K562 (cell line): ENCODE measurements around the gene DYNLT5. TPM values are rescaled to one million over a fixed set of nuclear protein-coding genes. Genes with fewer than 3 reads are reported as not detected.

Source experiments
- ATAC-seq: fragments of 200-7000 bp; cut with Tn5 transposase; 3 replicates; pipeline ENCODE4 v1.9.1; 2020; ENCODE audit warnings: moderate library complexity
- BruUV-seq: library from RNA; stranded (reverse); fragments of 400-500 nt; replicated peaks from 2 replicates; lab custom pipeline; 2021; lab: Mats Ljungman, UMichigan
- CTCF ChIA-PET: fragments of 300-600 bp; formaldehyde crosslinking; extraction: SDS; loops from one replicate; lab custom pipeline; 2021; ENCODE audit warnings: low intra/inter-chr PET ratio; lab: Yijun Ruan, JAX
- POLR2A ChIA-PET: fragments of 300-600, 350-650 bp; sonication (Branson Sonifier 250); formaldehyde crosslinking; extraction: SDS; loops from one replicate; lab custom pipeline; 2021; ENCODE audit warnings: antibody characterized with exemption, inconsistent platforms; lab: Yijun Ruan, JAX
- DNase-seq, 4 experiments: peaks; one replicate each; pipeline versions ENCODE4 v3.0.0 to v3.0.0-alpha.2; 2011 to 2018; ENCODE audit warnings: low spot score in 3 of 4, mixed read lengths in 3 of 4; ENCODE audit errors: extremely low read depth in 1 of 4
- FAIRE-seq: peaks from 2 replicates; lab custom pipeline; 2011; peaks lifted over from hg19 to GRCh38; lab: Jason Lieb, UNC
- H2AFZ ChIP-seq: 2 replicates; pipeline ENCODE4 v1.6.0; 2011; ENCODE audit warnings: low read depth, low read length, control low read depth, inconsistent platforms
- H3K27ac ChIP-seq: fragments of 200-600 bp; 3 replicates; pipeline ENCODE4 v1.8.0; 2011; ENCODE audit warnings: low read depth, mild to moderate bottlenecking, control low read depth, inconsistent platforms, low read length, moderate library complexity, mixed read lengths; ENCODE audit errors: extremely low read depth
- H3K27me3 ChIP-seq, 2 experiments: fragments of 300-600 bp in 1 of 2; 2 replicates in 1 of 2; 3 replicates in 1 of 2; pipeline versions ENCODE4 v1.6.0 to v1.8.0; 2011; ENCODE audit warnings: inconsistent platforms in 2 of 2, low read length in 2 of 2, mild to moderate bottlenecking in 1 of 2, mixed read lengths in 1 of 2, moderate library complexity in 1 of 2; ENCODE audit not compliant: control insufficient read depth in 2 of 2, insufficient read depth in 2 of 2
- H3K36me3 ChIP-seq: fragments of 300-600 bp; 3 replicates; pipeline ENCODE4 v1.8.0; 2011; ENCODE audit warnings: mild to moderate bottlenecking, low read length, inconsistent platforms; ENCODE audit not compliant: control insufficient read depth, insufficient read depth
- H3K4me1 ChIP-seq, 2 experiments: fragments of 200-600 bp in 1 of 2; replicated peaks in 1 of 2; 2 replicates in 1 of 2; 3 replicates in 1 of 2; pipeline versions ENCODE4 v1.5.1 to v1.8.0; 2011; ENCODE audit warnings: inconsistent platforms in 2 of 2, low read length in 2 of 2, mild to moderate bottlenecking in 1 of 2, mixed read lengths in 1 of 2, moderate library complexity in 1 of 2; ENCODE audit not compliant: control insufficient read depth in 2 of 2, insufficient read depth in 2 of 2
- H3K4me2 ChIP-seq: 2 replicates; pipeline ENCODE4 v1.6.1; 2011; ENCODE audit warnings: low read length, control low read depth, inconsistent platforms, mixed read lengths; ENCODE audit not compliant: insufficient read depth
- H3K4me3 ChIP-seq: fragments of 200-600 bp; sonication (generic), shearing (Covaris generic); 2 replicates; pipeline ENCODE4 v1.5.1; 2016; ENCODE audit warnings: control low read depth, inconsistent platforms
- H3K79me2 ChIP-seq: fragments of 200-600 bp; 3 replicates; pipeline ENCODE4 v1.8.0; 2011; ENCODE audit warnings: low read length, inconsistent platforms; ENCODE audit not compliant: control insufficient read depth, insufficient read depth
- H3K9ac ChIP-seq, 2 experiments: 2 replicates each; pipeline versions ENCODE4 v1.6.0 to v1.6.1; 2011; ENCODE audit warnings: low read depth in 2 of 2, low read length in 2 of 2, control low read depth in 1 of 2, inconsistent platforms in 1 of 2, mild to moderate bottlenecking in 1 of 2, mixed read lengths in 1 of 2; ENCODE audit not compliant: insufficient read depth in 1 of 2
- H3K9me1 ChIP-seq: one replicate; pipeline ENCODE4 v1.6.0; 2011; ENCODE audit warnings: inconsistent platforms, mild to moderate bottlenecking, low read length, moderate library complexity; ENCODE audit not compliant: control insufficient read depth, insufficient read depth
- H3K9me3 ChIP-seq: replicated peaks from 2 replicates; pipeline ENCODE4 v1.5.1; 2011; ENCODE audit warnings: low read depth, low read length, inconsistent platforms; ENCODE audit not compliant: control insufficient read depth, insufficient read depth
- H4K20me1 ChIP-seq: replicated peaks from 2 replicates; pipeline ENCODE4 v1.6.1; 2011; ENCODE audit warnings: low read length, inconsistent platforms, mixed read lengths; ENCODE audit not compliant: control insufficient read depth, insufficient read depth
- BRF1 ChIP-seq: IDR thresholded peaks from 3 replicates; pipeline ENCODE4 v1.6.1; 2011; ENCODE audit warnings: borderline replicate concordance, mild to moderate bottlenecking; ENCODE audit not compliant: insufficient read length; ENCODE audit errors: extremely low read depth
- DIDO1 ChIP-seq: fragments of 450-650 bp; IDR thresholded peaks from 2 replicates; pipeline ENCODE4 v1.6.1; 2016; ENCODE audit warnings: low read depth, missing biosample characterization, missing genetic modification characterization
- E2F1 ChIP-seq: sonication (generic); formaldehyde crosslinking; IDR thresholded peaks from 2 replicates; pipeline ENCODE4 v1.8.1; 2023; ENCODE audit warnings: mild to moderate bottlenecking, missing genetic modification reagents, moderate library complexity
- ESRRB ChIP-seq: fragments of 250-450 bp; sonication (Bioruptor Pico); IDR thresholded peaks from 2 replicates; pipeline ENCODE4 v1.5.0; 2020; ENCODE audit warnings: mild to moderate bottlenecking, moderate library complexity, borderline replicate concordance
- EZH2 ChIP-seq: IDR thresholded peaks from 2 replicates; pipeline ENCODE4 v1.6.1; 2012; ENCODE audit warnings: low read depth, mild to moderate bottlenecking, inconsistent platforms, low read length, borderline replicate concordance
- HDAC2 ChIP-seq: fragments of 450-650 bp; IDR thresholded peaks from 2 replicates; pipeline ENCODE4 v1.6.1; 2016; ENCODE audit warnings: mild to moderate bottlenecking
- PYGO2 ChIP-seq: fragments of 450-650 bp; IDR thresholded peaks from 2 replicates; pipeline ENCODE4 v1.6.1; 2016; ENCODE audit warnings: mild to moderate bottlenecking, missing genetic modification characterization, moderate library complexity, missing compliant biosample characterization
- SRF ChIP-seq, 2 experiments: fragments of 250-450, 450-650 bp in 1 of 2; sonication (Bioruptor Pico) in 1 of 2; sonication (generic) in 1 of 2; formaldehyde crosslinking; IDR thresholded peaks; 2 replicates each; pipeline versions ENCODE4 v1.5.0 to v1.5.1; 2020 to 2022; ENCODE audit warnings: mild to moderate bottlenecking in 1 of 2, missing genetic modification reagents in 1 of 2
- STAT5A ChIP-seq: IDR thresholded peaks from 2 replicates; pipeline ENCODE4 v1.6.1; 2012; ENCODE audit warnings: low read length, inconsistent platforms, borderline replicate concordance
- TCF7L2 ChIP-seq: fragments of 150-350 bp; IDR thresholded peaks from 2 replicates; pipeline ENCODE4 v1.6.1; 2016; ENCODE audit warnings: low read depth, mild to moderate bottlenecking, low read length, moderate library complexity
- TRIM24 ChIP-seq, 2 experiments: fragments of 450-650 bp; IDR thresholded peaks; 2 replicates each; pipeline ENCODE4 v1.6.1; 2016
- ZFP1 ChIP-seq: fragments of 450-650 bp; formaldehyde crosslinking; IDR thresholded peaks from 2 replicates; pipeline ENCODE4 v1.4.0; 2020; ENCODE audit warnings: mild to moderate bottlenecking, mixed read lengths
- ZNF24 ChIP-seq: fragments of 450-650 bp; IDR thresholded peaks from 2 replicates; pipeline ENCODE4 v1.6.1; 2016
- ZNF253 ChIP-seq: fragments of 250-450 bp; sonication (Bioruptor Pico); conservative IDR thresholded peaks from 2 replicates; pipeline ENCODE4 v1.6.1; 2021; ENCODE audit warnings: mild to moderate bottlenecking
- ZNF324 ChIP-seq: fragments of 250-450 bp; sonication (Bioruptor Pico); IDR thresholded peaks from 2 replicates; pipeline ENCODE4 v1.4.0; 2020; ENCODE audit warnings: mild to moderate bottlenecking
- ZNF384 ChIP-seq: IDR thresholded peaks from 2 replicates; pipeline ENCODE4 v1.6.1; 2012; ENCODE audit warnings: low read depth, low read length, improper control_type of control experiment
- ZNF644 ChIP-seq: fragments of 200-800 bp; sonication (Bioruptor generic); IDR thresholded peaks from 2 replicates; pipeline ENCODE4 v1.6.1; 2016; ENCODE audit warnings: low read depth, missing genetic modification characterization, missing compliant biosample characterization
- ZNF707 ChIP-seq: fragments of 250-450 bp; sonication (Bioruptor Pico); conservative IDR thresholded peaks from 2 replicates; pipeline ENCODE4 v1.8.0; 2022; ENCODE audit warnings: inconsistent platforms, mild to moderate bottlenecking, moderate library complexity
- WGBS: fragments of 100-300 bp; shearing (Covaris generic); methylation state at CpG from one replicate; pipeline ENCODE4 v1.1.6; 2016; ENCODE audit warnings: low coverage, mixed read lengths; ENCODE audit not compliant: insufficient coverage; ENCODE audit errors: missing lambda C conversion rate; 5-methylcytosine and 5-hydroxymethylcytosine counted together
- in situ Hi-C: fragments of 300-500 bp; cut with MboI; formaldehyde crosslinking; loops from 4 replicates; pipeline ENCODE4 v1.15.0; 2018; ENCODE audit warnings: inconsistent platforms, mixed read lengths
- intact Hi-C: fragments of 100-400 bp; cut with micrococcal nuclease; formaldehyde crosslinking; loops from 2 replicates; pipeline ENCODE4 v1.14.2; 2022
- polyA plus RNA-seq, 8 experiments: library from polyadenylated mRNA; depleted of rRNA in 4 of 8; stranded (reverse) in 5 of 8; unstranded in 3 of 8; fragments of >200 nt; fragmentation: Nextera tagmentation in 2 of 8; fragmentation: Illumina TruSeq in 1 of 8; extraction: Ambion mirVana in 2 of 8; extraction: Trizol in 1 of 8; gene quantifications; 2 replicates each; pipeline versions ENCODE4 v1.2.1 to v1.2.3, GENCODE V29; 2011 to 2014; ENCODE audit warnings: inconsistent platforms in 1 of 8, missing spikeins in 1 of 8
- total RNA-seq, 7 experiments: library from RNA; depleted of rRNA in 6 of 7; stranded (reverse); fragments of >200 nt in 6 of 7; fragmentation: Illumina TruSeq in 2 of 7; extraction: Trizol in 2 of 7; gene quantifications; 2 replicates each; pipeline versions ENCODE4 v1.2.1 to v1.2.3, GENCODE V29; 2011 to 2021; ENCODE audit warnings: low replicate concordance in 1 of 7
- TF ChIP-seq, protein P1 (sequence below): fragments of 450-650 bp; conservative IDR thresholded peaks from 2 replicates; pipeline ENCODE4 v1.6.1; 2016; ENCODE audit warnings: missing genetic modification characterization, low read depth, mild to moderate bottlenecking, control low read depth, missing compliant biosample characterization
- TF ChIP-seq, protein P2 (sequence below): fragments of 450-650 bp; IDR thresholded peaks from 2 replicates; pipeline ENCODE4 v1.6.1; 2016; ENCODE audit warnings: borderline replicate concordance

The DYNLT5 gene
- total and polyA plus RNA-seq, 9 of the 15 experiments (the other 6 are each of a cell fraction or from before 2014, with no cell fraction given): not detected

DNA sequence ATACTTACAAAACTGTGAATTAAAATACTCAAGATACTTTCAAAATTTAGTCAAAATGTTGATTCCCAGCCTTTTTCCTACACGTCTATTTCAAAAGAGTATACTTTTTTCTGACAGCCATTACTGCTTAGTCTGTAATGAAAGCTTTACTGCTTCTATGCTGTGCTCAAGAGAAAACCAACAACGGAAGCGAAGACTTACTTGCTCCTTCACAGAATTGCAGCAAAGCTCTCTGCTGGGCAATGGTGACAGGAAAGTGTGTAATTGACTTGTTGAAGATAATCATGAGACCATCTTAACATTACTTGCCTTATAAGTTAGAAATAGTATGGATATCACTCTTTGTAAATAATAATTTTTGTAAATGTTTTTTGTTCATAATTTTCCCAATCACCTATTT is 1.7 kb upstream of the DYNLT5 start:
- no peak overlapping the region for H3K4me2 ChIP-seq
- no peaks in the 10 kb centered on the region for H4K20me1 ChIP-seq
- H3K27ac ChIP-seq: no peak overlapping the region
- H3K4me1 ChIP-seq: peaks cover 0 to 8% of the 10 kb centered on the region in 2 experiments; a peak in 1 of 5 replicates
- H3K27me3 ChIP-seq: no peaks in the 10 kb centered on the region
- H3K79me2 ChIP-seq: no peaks in the 10 kb centered on the region
- TF ChIP-seq, protein P1, sequence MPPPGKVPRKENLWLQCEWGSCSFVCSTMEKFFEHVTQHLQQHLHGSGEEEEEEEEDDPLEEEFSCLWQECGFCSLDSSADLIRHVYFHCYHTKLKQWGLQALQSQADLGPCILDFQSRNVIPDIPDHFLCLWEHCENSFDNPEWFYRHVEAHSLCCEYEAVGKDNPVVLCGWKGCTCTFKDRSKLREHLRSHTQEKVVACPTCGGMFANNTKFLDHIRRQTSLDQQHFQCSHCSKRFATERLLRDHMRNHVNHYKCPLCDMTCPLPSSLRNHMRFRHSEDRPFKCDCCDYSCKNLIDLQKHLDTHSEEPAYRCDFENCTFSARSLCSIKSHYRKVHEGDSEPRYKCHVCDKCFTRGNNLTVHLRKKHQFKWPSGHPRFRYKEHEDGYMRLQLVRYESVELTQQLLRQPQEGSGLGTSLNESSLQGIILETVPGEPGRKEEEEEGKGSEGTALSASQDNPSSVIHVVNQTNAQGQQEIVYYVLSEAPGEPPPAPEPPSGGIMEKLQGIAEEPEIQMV (tag): no peak
- no peak for TF ChIP-seq ZNF707 (CRISPR knock-in tag)
- no peak for TF ChIP-seq STAT5A
- no peak for TF ChIP-seq DIDO1 (tag)
- TF ChIP-seq, protein P2, sequence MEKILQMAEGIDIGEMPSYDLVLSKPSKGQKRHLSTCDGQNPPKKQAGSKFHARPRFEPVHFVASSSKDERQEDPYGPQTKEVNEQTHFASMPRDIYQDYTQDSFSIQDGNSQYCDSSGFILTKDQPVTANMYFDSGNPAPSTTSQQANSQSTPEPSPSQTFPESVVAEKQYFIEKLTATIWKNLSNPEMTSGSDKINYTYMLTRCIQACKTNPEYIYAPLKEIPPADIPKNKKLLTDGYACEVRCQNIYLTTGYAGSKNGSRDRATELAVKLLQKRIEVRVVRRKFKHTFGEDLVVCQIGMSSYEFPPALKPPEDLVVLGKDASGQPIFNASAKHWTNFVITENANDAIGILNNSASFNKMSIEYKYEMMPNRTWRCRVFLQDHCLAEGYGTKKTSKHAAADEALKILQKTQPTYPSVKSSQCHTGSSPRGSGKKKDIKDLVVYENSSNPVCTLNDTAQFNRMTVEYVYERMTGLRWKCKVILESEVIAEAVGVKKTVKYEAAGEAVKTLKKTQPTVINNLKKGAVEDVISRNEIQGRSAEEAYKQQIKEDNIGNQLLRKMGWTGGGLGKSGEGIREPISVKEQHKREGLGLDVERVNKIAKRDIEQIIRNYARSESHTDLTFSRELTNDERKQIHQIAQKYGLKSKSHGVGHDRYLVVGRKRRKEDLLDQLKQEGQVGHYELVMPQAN: no peak
- no peak for TF ChIP-seq SRF (CRISPR knock-in tag; IDR thresholded peaks at IDR 0.05)
- TF ChIP-seq TCF7L2: no peak
- no peak for TF ChIP-seq TRIM24 (IDR thresholded peaks at IDR 0.05)
- no peak for TF ChIP-seq ZNF253 (CRISPR knock-in tag)
- no peak for TF ChIP-seq ESRRB (CRISPR knock-in tag)
- no peak for TF ChIP-seq ZNF24
- no peak for TF ChIP-seq BRF1
- no peak for TF ChIP-seq E2F1
- TF ChIP-seq PYGO2 (tag): no peak
- TF ChIP-seq ZNF644 (tag): no peak
- no peak for TF ChIP-seq ZNF324
- no peak for TF ChIP-seq ZFP1 (CRISPR knock-in tag)
- TF ChIP-seq HDAC2: no peak
- no peak for TF ChIP-seq ZNF384
- no peak for TF ChIP-seq EZH2
- WGBS: 50% methylated on average over 3 of the region's 3 CpGs
- in situ Hi-C loops (no loop called here), intact Hi-C loops (no loop called here)
- H3K9me1 ChIP-seq: no peaks in the 10 kb centered on the region
- H3K4me3 ChIP-seq: no peak overlapping the region
- no peaks in the 10 kb centered on the region for H3K36me3 ChIP-seq
- BruUV-seq: no TSS peak
- H3K9ac ChIP-seq: no peak overlapping the region
- no peak for DNase-seq
- CTCF ChIA-PET: no interaction called here
- POLR2A ChIA-PET: no interaction called here
- no peak for ATAC-seq
- H3K9me3 ChIP-seq: 0 out of 2 replicates have a peak, but pooled peaks cover 2% of the 10 kb centered on the region
- FAIRE-seq: no peak
- H2AFZ ChIP-seq: no peak overlapping the region
